SH-SY5Y (cell line): ENCODE data around the gene ATP1A4.

Experiments used
- GATA2 ChIP-seq: IDR thresholded peaks from 2 replicates; pipeline ENCODE4 v1.6.1; 2011; ENCODE audit warnings: mild to moderate bottlenecking, low read depth, low read length
- GATA3 ChIP-seq: IDR thresholded peaks from 2 replicates; pipeline ENCODE4 v1.6.1; 2011; ENCODE audit warnings: low read depth, mild to moderate bottlenecking, low read length, moderate library complexity

GRCh38 chr1:160123726-160124125, 27.7 kb upstream of the ATP1A4 start:
- no peak for TF ChIP-seq GATA3
- TF ChIP-seq GATA2: no peak
